Cardiac septum (tissue), 1 donor: Measurements from ENCODE around the gene KNCN. TPM values are rescaled to one million over a fixed set of nuclear protein-coding genes. Genes with fewer than 3 reads are reported as not detected.

Experiments used
- DNase-seq: peaks from one replicate; pipeline ENCODE4 v3.0.0-alpha.2; 2020; ENCODE audit warnings: low spot score
- intact Hi-C: fragments of 100-400 bp; cut with DNase I; formaldehyde crosslinking; loops from one replicate; pipeline ENCODE4 v1.14.0; 2022
- total RNA-seq: library from RNA; stranded (reverse); fragmentation: NEBNext Ultra II Directional; extraction: Animal tissue kit (Norgen Biotek cat#: 25700); gene quantifications from one replicate; pipeline ENCODE4 v1.2.1, GENCODE V29; 2021
- donor health status: DM: no; HTN: no; CAD: no.

Gene KNCN
- total RNA-seq, 1 donor from 2014 or later, result not detected

- peak; percentile 62 for DNase-seq
- intact Hi-C loops, result no loop called here
These were observed 18.7 kb upstream of the KNCN start for GRCh38 chr1:46569884-46570725.

GRCh38 chr1:46569116-46569515 lies 17.7 kb upstream of the KNCN start:
- DNase-seq, result peak; percentile 15
- intact Hi-C loops, result no loop called here

- intact Hi-C loops, result no loop called here
These were observed 17.0 kb upstream of the KNCN start for GRCh38 chr1:46568461-46568891.

DNA sequence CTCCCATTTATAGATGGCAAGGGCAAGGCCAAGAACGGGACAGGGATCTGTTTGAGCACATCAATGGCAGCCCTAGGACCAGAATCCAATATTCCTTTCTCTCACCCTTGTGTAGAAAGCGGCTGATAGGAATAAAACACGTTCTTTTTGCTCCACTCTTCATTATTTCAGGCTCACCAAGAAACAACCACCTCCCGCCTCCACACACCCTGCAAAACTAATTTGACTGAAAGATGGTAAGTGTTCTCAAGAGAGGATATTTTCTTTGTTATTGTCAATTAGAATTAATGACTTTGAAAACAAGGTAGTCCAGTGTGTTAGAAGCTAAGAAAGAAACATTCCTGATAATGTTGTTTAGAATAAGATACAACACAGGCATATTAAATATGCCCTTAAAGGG lies 11.9 kb upstream of the KNCN start:
- no peak for DNase-seq
- intact Hi-C loops, result no loop called here

More at GRCh38 chr1:46568461-46568891, 17.0 kb upstream of the KNCN start:
- no peak for DNase-seq

- no peak for DNase-seq
- intact Hi-C loops, result no loop called here
These were observed 11.1 kb upstream of the KNCN start for GRCh38 chr1:46562498-46562897.

DNA sequence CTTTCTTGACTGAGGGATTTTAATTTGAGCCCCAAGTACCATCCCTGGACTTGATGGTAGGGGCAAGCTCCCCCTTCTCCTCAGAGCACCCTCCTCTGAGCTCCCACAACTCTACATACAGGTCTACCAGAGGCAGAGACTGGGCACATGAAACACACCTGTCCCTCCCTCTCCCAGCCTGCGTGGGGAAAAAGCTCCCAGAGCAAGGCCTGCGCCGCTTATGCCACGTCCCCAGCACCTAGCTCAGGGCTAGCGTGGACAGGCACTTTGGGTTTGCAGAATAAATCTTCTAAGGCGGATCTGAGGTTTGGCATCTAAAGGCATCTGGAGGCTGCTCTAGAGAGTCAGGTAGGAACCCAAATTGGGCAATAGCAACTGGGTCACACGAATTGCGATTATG lies 7.5 kb upstream of the KNCN start:
- intact Hi-C loops, result no loop called here
- DNase-seq, result no peak

DNA sequence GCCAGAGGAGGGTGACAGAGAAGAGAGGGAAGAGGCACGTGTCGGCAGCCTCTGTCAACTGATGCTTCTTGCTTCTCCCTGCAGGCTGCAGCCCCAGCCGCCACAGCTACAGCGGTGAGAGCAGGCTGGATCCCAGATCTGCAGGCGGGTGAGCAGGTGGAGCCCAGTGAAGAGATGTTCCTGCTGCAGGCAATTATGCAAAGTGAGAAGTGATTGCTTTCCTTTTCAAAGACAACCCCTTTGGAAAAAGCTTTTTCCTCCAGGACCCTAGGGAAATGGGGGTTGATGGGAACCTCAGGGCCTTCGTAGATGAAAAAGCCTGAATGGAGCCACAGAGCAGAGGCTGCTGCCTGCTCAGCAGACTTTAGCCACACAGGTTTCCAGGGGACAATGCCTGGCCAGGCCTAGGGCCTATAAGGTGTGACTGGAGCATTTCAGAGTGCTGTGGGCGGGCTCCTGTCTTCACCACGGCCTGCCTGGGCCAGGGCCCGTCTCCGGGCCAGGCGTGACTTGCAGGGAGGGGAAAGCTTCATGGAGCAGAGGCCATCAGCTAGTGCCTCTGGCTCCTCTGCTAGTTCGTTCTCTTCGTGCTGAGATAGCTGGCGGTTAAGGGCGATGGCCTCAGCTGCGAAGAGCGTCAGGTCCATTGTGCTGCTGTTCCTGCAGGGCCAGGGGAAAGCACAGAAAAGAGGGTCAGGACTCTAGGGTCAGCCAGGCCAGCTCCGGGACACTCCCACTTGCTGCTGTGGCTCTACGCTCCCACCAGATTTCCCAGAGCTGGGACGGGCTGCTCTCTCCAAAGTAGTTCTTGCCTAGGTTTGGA lies 6.9 kb upstream of the KNCN start:
- intact Hi-C loops, result no loop called here
- DNase-seq, result no peak

DNA sequence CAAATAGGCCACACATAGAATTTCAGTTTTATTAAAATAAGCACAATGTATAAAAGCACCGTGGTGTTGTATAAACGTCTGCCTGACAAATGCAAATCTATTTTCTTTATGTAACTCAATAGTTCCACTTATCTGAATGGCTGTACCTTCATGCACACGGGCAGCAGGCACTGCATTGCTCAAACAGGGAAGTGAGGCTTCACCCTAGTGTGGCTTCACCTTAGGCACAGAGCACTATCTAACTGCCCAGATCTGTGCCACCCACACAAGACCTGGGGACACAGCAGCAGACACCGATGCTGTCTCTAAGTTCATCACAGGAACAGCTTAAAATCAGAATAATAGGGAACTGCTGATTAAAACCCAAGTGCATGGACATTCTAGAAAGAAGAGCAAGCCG lies 6.0 kb upstream of the KNCN start:
- intact Hi-C loops, result no loop called here
- no peak for DNase-seq

- intact Hi-C loops, result no loop called here
- no peak for DNase-seq
These were observed 5.4 kb upstream of the KNCN start for GRCh38 chr1:46556822-46557221.

DNA sequence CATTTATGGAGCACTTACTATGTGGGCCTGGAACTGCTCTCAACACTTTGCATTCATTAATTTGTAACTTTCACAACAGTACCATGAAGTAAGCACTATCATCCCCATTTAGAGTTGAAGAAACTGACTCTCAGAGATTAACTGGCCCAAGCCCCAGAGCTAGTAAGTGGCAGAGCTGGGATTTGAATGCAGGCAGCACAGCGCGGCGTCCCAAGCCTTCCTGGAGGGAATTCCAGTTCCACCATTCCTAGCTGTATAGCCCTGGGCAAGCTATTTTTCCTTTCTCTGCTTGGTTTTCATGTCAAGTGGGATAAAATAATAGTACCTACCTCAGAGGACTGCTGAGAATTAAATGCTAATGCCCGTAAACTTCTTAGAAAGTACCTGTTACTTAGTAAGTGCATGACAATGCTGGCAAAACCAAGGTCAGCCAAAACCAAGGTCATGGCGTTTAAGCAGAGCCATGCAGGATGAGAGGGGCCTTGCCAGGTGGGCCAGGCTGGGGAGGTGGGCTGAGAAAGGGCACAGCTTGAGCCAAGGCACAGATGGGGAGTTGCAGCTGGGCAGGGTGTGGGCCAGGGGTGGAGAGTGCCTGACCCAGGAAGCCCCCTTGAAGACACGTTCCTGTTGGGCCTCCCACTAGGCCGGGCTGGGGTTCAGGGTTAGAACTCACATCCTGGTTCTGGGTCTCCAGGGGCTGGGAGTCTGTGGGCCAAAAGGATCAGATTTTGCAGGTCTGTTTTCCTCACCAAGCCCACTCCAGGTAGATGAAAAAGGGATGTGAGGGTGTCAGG lies 4.6 kb upstream of the KNCN start:
- DNase-seq, result no peak
- intact Hi-C loops, result no loop called here

DNA sequence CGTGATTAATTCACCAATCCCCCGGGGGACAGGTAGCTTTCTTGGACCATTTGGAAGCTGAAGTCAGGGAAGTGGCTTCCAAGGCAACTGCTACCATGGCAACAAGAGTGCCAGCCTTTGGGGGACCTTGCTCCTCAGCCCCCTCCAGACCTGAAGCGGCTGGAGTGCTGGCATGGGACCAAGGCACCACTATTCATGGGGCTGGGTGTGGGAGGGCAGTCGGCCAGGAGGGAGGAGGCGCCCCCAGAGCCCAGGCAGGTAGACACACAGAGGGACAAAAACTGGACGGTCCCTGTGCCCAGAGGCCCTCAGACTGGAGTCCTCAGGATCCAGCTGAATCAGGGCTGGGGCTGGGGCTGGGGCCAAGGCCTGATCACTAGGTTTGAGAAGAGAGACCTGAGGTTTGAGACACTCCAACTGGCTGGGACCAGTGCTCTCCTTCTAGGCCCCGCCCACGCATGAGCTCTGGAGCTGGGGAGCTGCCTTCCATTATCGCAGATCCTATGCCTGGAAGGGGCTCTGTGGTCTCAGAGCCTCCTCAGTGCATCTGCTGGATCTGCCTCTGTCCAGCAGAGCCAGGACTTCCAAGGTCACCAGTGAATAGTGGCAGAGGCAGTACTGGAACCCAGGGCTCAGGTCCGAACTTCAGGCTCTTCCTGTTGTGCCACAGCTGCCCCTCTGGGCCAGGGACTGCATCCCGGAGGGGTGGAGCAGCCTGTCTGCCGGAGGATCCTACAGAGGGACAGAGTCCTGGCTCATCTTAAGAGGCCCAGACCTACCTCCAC lies 3.3 kb upstream of the KNCN start:
- intact Hi-C loops, result no loop called here
- no peak for DNase-seq

- no peak for DNase-seq
- intact Hi-C loops, result no loop called here
These were observed 2.8 kb upstream of the KNCN start for GRCh38 chr1:46554236-46554596.

DNA sequence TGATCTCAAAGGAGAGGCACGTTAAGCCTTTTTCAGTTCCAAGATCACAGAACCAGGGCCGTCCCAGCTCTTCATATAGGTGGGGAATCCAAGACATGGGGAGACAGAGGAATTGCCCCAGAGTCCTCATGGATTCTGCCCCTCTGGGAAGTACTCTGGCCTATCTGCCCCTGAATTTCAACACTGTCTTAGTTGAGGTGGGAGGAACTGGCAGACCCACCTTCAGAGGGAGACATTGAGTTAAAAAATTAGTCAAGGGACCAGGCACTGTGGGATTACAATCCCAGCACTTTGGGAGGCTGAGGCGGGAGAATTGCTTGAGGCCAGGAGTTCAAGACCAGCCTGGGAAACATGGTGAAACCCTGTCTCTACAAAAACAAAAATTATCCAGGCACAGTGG lies 2.1 kb upstream of the KNCN start:
- intact Hi-C loops, result no loop called here
- no peak for DNase-seq

GRCh38 chr1:46552357-46553237 lies 1.1 kb upstream of the KNCN start:
- no peak for DNase-seq
- intact Hi-C loops, result no loop called here

DNA sequence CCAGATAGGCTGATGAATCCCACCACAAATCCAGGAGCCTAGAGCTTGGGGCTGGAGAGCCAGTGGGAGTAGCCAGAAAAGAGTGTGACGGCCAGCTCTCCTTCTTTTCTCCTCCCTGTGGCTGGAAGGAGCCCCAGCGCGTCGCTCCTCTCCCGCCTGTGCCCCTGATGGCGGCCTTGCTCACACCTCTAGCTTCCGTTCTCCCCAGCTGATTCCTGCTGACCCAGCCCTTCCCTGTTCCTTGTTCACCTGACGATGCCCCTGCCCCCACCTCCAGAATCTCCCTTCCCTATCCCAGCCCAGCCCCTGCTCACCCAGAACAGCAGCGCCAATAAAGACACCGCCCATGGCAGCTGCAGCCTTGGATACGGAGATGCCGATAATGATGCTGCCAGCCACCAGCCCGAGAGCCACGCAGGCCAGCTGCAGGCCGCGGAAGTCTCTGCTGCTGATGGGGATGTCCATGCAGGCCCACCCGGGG lies 656 bp downstream of the KNCN start:
- DNase-seq, result no peak
- intact Hi-C loops, result no loop called here

DNA sequence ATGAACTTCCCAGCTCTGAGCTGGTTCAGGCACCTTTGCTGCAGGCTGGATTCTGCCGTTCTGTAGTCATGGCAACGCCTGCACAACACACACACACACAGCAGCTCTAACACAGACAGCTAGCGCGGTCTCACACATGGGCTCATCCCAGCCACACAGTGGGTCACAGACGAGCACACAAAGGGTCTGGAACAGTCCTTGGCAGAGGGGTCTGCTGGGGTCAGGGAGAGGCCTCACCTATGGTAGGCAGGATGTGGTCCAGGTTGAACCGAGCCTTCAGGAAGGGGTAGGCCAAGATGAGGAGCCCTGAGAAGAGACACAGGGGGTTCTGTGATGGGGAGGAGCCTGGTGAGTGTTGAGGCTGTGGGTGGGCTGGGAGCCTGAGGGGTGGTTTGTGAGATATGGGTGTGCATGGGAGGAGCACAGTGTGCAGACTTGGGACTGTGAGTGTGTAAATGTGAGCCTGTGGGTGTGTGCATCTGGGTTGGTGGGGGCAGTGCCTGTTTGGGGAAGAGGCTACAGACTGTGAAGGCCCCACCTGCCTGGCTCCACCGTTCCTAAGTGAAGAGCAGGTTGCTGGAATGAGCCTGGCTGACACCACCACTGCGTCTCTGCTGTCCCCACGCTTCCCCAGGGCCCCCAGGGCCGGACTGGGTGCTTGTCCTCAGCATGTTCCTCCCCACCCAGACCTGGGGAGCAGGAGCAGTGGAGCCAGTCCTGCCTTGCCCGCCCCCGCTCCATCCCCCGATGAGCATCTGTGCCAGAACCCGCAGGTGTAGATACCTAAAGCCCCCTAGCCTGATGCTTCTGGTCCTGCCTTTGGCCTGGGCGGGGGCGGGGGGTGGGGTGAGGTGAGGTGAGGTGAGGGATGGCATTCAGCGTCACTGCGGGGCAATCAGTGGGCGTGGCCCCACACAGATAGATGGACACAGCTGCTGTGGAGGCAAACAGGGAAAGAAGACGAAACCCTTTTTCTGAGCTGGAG lies 1.5 kb downstream of the KNCN start:
- intact Hi-C loops, result loop anchor here (5.0 kb wide), 1 partner anchor 172 kb away; no protein-coding TSS in a partner anchor

More for the DNA sequence above, 1.5 kb downstream of the KNCN start:
- DNase-seq, result no peak
